B cell (primary cell): ENCODE data around the gene PC. TPM values are rescaled to one million over a fixed set of nuclear protein-coding genes. Genes with fewer than 3 reads are reported as not detected.

Experiments used
- ATAC-seq: fragments of 200-7000 bp; cut with Tn5 transposase; one replicate; pipeline ENCODE4 v1.10.0; 2021; ENCODE audit warnings: low read depth, mild to moderate bottlenecking, moderate number of reproducible peaks, moderate library complexity
- CTCF ChIA-PET: fragments of 350-600 bp; sonication (Branson Sonifier 250); formaldehyde crosslinking; loops from one replicate; lab custom pipeline; 2021; ENCODE audit warnings: antibody characterized with exemption, inconsistent platforms; lab: Charles Lee
- POLR2A ChIA-PET: fragments of 350-600 bp; sonication (Branson Sonifier 250); formaldehyde crosslinking; loops from one replicate; lab custom pipeline; 2021; ENCODE audit warnings: antibody characterized with exemption; lab: Charles Lee
- DNase-seq: peaks from one replicate; pipeline ENCODE4 v3.0.0; 2013
- H2AFZ ChIP-seq: 2 replicates; pipeline ENCODE4 v1.6.1; 2012; ENCODE audit warnings: mild to moderate bottlenecking, low read depth, low read length; ENCODE audit not compliant: insufficient read depth, poor library complexity, severe bottlenecking
- H3K27ac ChIP-seq, 2 donors: 1 replicate in 1 of 2; 2 replicates in 1 of 2; pipeline ENCODE4 v1.5.1; 2012 to 2013; ENCODE audit warnings: low read length in 2 of 2, mild to moderate bottlenecking in 2 of 2, moderate library complexity in 1 of 2
- H3K27me3 ChIP-seq, 4 experiments: fragments of 200-600 bp in 1 of 4; sonication (generic) in 1 of 4; replicated peaks in 1 of 4; 1 replicate in 2 of 4; 2 replicates in 2 of 4; pipeline versions ENCODE4 v1.6.1 to v1.7.0; 2013 to 2016; ENCODE audit warnings: low read length in 3 of 4, mild to moderate bottlenecking in 2 of 4, mixed read lengths in 1 of 4, moderate library complexity in 1 of 4; ENCODE audit not compliant: insufficient read depth in 4 of 4, control insufficient read depth in 3 of 4; ENCODE audit errors: control extremely low read depth in 1 of 4
- H3K36me3 ChIP-seq, 2 experiments: replicated peaks in 1 of 2; 1 replicate in 1 of 2; 2 replicates in 1 of 2; pipeline versions ENCODE4 v1.6.1 to v1.7.1; 2013; ENCODE audit warnings: low read length in 1 of 2; ENCODE audit not compliant: insufficient read depth in 2 of 2, control insufficient read depth in 1 of 2; ENCODE audit errors: control extremely low read depth in 1 of 2, extremely low read depth in 1 of 2
- H3K4me1 ChIP-seq, 2 donors: fragments of 200-600 bp in 1 of 2; sonication (generic) in 1 of 2; 1 replicate in 1 of 2; 2 replicates in 1 of 2; pipeline versions ENCODE4 v1.5.1 to v1.6.1; 2013 to 2017; ENCODE audit warnings: low read length in 2 of 2; ENCODE audit not compliant: control insufficient read depth in 2 of 2, insufficient read depth in 2 of 2
- H3K4me2 ChIP-seq: replicated peaks from 2 replicates; pipeline ENCODE3; 2012; ENCODE audit warnings: mild to moderate bottlenecking, low read depth, low read length; ENCODE audit not compliant: poor library complexity, severe bottlenecking
- H3K4me3 ChIP-seq, 5 experiments: fragments of 200-600 bp in 1 of 5; sonication (generic) in 1 of 5; 1 replicate in 3 of 5; 2 replicates in 2 of 5; pipeline versions ENCODE4 v1.5.1 to v1.7.0; 2011 to 2016; ENCODE audit warnings: low read length in 4 of 5, mild to moderate bottlenecking in 4 of 5, low read depth in 2 of 5, control low read depth in 1 of 5, moderate library complexity in 1 of 5; ENCODE audit not compliant: insufficient read depth in 1 of 5; ENCODE audit errors: control extremely low read depth in 1 of 5, extremely low read depth in 1 of 5
- H3K79me2 ChIP-seq: fragments of 200-600 bp; sonication (generic); one replicate; pipeline ENCODE4 v1.6.0; 2016; ENCODE audit warnings: low read length; ENCODE audit not compliant: control insufficient read depth, insufficient read depth
- H3K9ac ChIP-seq: fragments of 200-600 bp; sonication (generic); 2 replicates; pipeline ENCODE4 v1.6.1; 2017; ENCODE audit warnings: mild to moderate bottlenecking, low read length, moderate library complexity
- H3K9me3 ChIP-seq, 3 donors: one replicate each; pipeline versions ENCODE4 v1.6.1 to v1.7.1; 2013; ENCODE audit warnings: low read length in 2 of 3; ENCODE audit not compliant: control insufficient read depth in 2 of 3, insufficient read depth in 1 of 3; ENCODE audit errors: control extremely low read depth in 1 of 3
- H4K20me1 ChIP-seq: 2 replicates; pipeline ENCODE4 v1.6.0; 2012; ENCODE audit warnings: mild to moderate bottlenecking, low read length; ENCODE audit not compliant: insufficient read depth, control insufficient read depth, poor library complexity, severe bottlenecking
- H3K27ac Mint-ChIP-seq: one replicate; pipeline ENCODE4 v1.8.0; 2021; ENCODE audit warnings: mixed read lengths
- H3K27me3 Mint-ChIP-seq: one replicate; pipeline ENCODE4 v1.8.0; 2021; ENCODE audit warnings: mixed read lengths
- H3K4me1 Mint-ChIP-seq: one replicate; pipeline ENCODE4 v1.8.0; 2021; ENCODE audit warnings: mixed read lengths
- H3K4me3 Mint-ChIP-seq: one replicate; pipeline ENCODE4 v1.8.0; 2021; ENCODE audit warnings: mixed read lengths
- H3K9me3 Mint-ChIP-seq: one replicate; pipeline ENCODE4 v1.8.0; 2022; ENCODE audit warnings: mixed read lengths; ENCODE audit not compliant: insufficient read depth
- EZH2 ChIP-seq: IDR thresholded peaks from 2 replicates; pipeline ENCODE4 v1.6.1; 2012; ENCODE audit warnings: borderline replicate concordance, low read depth, mild to moderate bottlenecking, moderate library complexity, low read length; ENCODE audit not compliant: insufficient read depth, poor library complexity, severe bottlenecking
- WGBS: methylation state at CpG from one replicate; pipeline ENCODE4 v1.1.5; 2013; ENCODE audit warnings: missing lambda C conversion rate; ENCODE audit not compliant: insufficient coverage; 5-methylcytosine and 5-hydroxymethylcytosine counted together
- intact Hi-C: fragments of 100-400 bp; cut with micrococcal nuclease; formaldehyde crosslinking; loops from one replicate; pipeline ENCODE4 v1.10.0; 2022
- polyA plus RNA-seq: library from polyadenylated mRNA; depleted of rRNA; stranded (reverse); fragments of >200 nt; gene quantifications from 2 replicates; pipeline ENCODE4 v1.2.3, GENCODE V29; 2012
- total RNA-seq, 2 donors: library from RNA; stranded (reverse); fragments of 120-200 nt in 1 of 2; gene quantifications; 1 replicate in 1 of 2; 2 replicates in 1 of 2; pipeline versions ENCODE4 v1.2.3 to v1.2.4, GENCODE V29; 2013 to 2022
- TF ChIP-seq, protein P1 (sequence below): fragments of 200-600 bp; IDR thresholded peaks from one replicate; pipeline ENCODE4 v1.8.0; 2022; ENCODE audit warnings: antibody characterized with exemption, mild to moderate bottlenecking

PC gene
- total and polyA plus RNA-seq, 2 donors (not counting 1 experiment from before 2014, with no cell fraction given): 1.5 to 4.4 TPM

GRCh38 chr11:66976925-66977324, 18.7 kb upstream of the PC start:
- Histone ChIP-seq H3K27ac (no peak overlapping the region), H3K36me3 (no peaks in the 10 kb centered on the region), H3K27me3 (peaks cover 0 to 10% (median 0%) of the 10 kb centered on the region in 4 experiments), H4K20me1 (no peaks in the 10 kb centered on the region), H3K79me2 (no peaks in the 10 kb centered on the region), H3K9ac (no peak overlapping the region), H2AFZ (no peak overlapping the region), H3K4me3 (no peak overlapping the region), H3K9me3 (peaks cover 0 to 37% (median 8%) of the 10 kb centered on the region in 3 donors), H3K4me1 (no peaks in the 10 kb centered on the region), H3K4me2 (no peak overlapping the region)
- DNase-seq (no peak), ATAC-seq (no peak)
- no peak overlapping the region for H3K4me3 Mint-ChIP-seq
- TF ChIP-seq, protein P1, sequence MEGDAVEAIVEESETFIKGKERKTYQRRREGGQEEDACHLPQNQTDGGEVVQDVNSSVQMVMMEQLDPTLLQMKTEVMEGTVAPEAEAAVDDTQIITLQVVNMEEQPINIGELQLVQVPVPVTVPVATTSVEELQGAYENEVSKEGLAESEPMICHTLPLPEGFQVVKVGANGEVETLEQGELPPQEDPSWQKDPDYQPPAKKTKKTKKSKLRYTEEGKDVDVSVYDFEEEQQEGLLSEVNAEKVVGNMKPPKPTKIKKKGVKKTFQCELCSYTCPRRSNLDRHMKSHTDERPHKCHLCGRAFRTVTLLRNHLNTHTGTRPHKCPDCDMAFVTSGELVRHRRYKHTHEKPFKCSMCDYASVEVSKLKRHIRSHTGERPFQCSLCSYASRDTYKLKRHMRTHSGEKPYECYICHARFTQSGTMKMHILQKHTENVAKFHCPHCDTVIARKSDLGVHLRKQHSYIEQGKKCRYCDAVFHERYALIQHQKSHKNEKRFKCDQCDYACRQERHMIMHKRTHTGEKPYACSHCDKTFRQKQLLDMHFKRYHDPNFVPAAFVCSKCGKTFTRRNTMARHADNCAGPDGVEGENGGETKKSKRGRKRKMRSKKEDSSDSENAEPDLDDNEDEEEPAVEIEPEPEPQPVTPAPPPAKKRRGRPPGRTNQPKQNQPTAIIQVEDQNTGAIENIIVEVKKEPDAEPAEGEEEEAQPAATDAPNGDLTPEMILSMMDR: no peak
- H3K27ac Mint-ChIP-seq: no peak overlapping the region
- no peaks in the 10 kb centered on the region for H3K4me1 Mint-ChIP-seq
- peaks cover 17% of the 10 kb centered on the region for H3K27me3 Mint-ChIP-seq
- intact Hi-C loops: loop anchor here (1.0 kb wide), 1 partner anchor 283 kb away; no protein-coding TSS in a partner anchor
- 100% methylated on average over 2 of the region's 6 CpGs for WGBS
- ChIA-PET CTCF (interaction anchor here (0.5 kb wide), 1 partner anchor 367 kb away, joined by 3 read pairs; no protein-coding TSS in a partner anchor), POLR2A (no interaction called here)
- H3K9me3 Mint-ChIP-seq: peaks cover 2% of the 10 kb centered on the region

DNA sequence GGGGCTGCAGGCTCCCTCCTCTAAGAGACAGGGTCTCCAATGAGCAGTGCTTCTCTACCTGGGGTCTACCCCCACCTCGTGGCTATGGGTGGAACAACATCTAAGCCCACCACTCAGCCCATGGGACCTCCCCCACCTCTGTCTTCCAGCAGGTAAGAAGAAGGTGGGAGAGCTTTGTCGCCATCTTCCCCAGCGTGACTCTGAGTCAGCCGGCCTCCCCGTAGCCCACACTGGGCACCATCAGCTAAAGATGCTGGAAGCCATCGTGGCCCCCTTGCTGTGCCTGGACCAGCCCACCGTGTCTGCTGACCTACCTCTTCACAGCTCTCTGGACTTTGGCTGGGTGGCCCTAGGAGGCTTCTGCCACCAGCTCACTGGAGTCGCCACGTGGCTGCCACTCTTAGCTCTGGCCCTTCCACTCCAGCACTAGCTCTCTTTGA, 17.9 kb upstream of the PC start:
- Histone ChIP-seq H3K9ac (no peak overlapping the region), H3K4me1 (no peaks in the 10 kb centered on the region), H4K20me1 (no peaks in the 10 kb centered on the region), H3K4me2 (no peak overlapping the region), H3K27me3 (peaks cover 0 to 10% (median 2%) of the 10 kb centered on the region in 4 experiments), H3K79me2 (no peaks in the 10 kb centered on the region), H3K4me3 (no peak overlapping the region), H2AFZ (no peak overlapping the region), H3K36me3 (no peaks in the 10 kb centered on the region), H3K9me3 (peaks cover 0 to 37% (median 8%) of the 10 kb centered on the region in 3 donors), H3K27ac (no peak overlapping the region)
- no peak overlapping the region for H3K4me3 Mint-ChIP-seq
- peaks cover 17% of the 10 kb centered on the region for H3K27me3 Mint-ChIP-seq
- H3K4me1 Mint-ChIP-seq: no peaks in the 10 kb centered on the region
- TF ChIP-seq EZH2: no peak
- TF ChIP-seq, protein P1: peak; percentile 27
- intact Hi-C loops: loop anchor here (1.0 kb wide), 1 partner anchor 282 kb away; no protein-coding TSS in a partner anchor
- no peak for DNase-seq
- H3K9me3 Mint-ChIP-seq: peaks cover 2% of the 10 kb centered on the region
- no peak for ATAC-seq
- ChIA-PET CTCF (interaction anchor here (1.5 kb wide), 1 partner anchor 280 kb away, joined by 4 read pairs; no protein-coding TSS in a partner anchor), POLR2A (no interaction called here)
- 52% methylated on average over 7 of the region's 9 CpGs for WGBS
- no peak overlapping the region for H3K27ac Mint-ChIP-seq
